SK-N-SH (cell line): Measurements from ENCODE around the gene SEC14L2. TPM values are rescaled to one million over a fixed set of nuclear protein-coding genes. Genes with fewer than 3 reads are reported as not detected.

Experiments
- CTCF ChIA-PET: fragments of 300-600, 350-600 bp; formaldehyde crosslinking; extraction: SDS; loops from one replicate; lab custom pipeline; 2021; lab: Yijun Ruan, JAX
- POLR2A ChIA-PET: fragments of 350-600 bp; sonication (Branson Sonifier 250); formaldehyde crosslinking; extraction: SDS; loops from one replicate; lab custom pipeline; 2020; ENCODE audit warnings: antibody characterized with exemption, inconsistent platforms; lab: Yijun Ruan, JAX
- DNase-seq: peaks from one replicate; pipeline ENCODE4 v3.0.0; 2012
- H2AFZ ChIP-seq: fragments of 200-600 bp; sonication (generic); 2 replicates; pipeline ENCODE4 v1.8.1; 2016; ENCODE audit warnings: antibody characterized with exemption, mild to moderate bottlenecking, low read depth
- H3F3A ChIP-seq: fragments of 200-600 bp; sonication (generic); replicated peaks from 2 replicates; pipeline ENCODE3; 2016; ENCODE audit warnings: antibody characterized with exemption, mild to moderate bottlenecking; ENCODE audit not compliant: insufficient read depth
- H3K27ac ChIP-seq, 2 experiments: fragments of 200-500 bp in 1 of 2; fragments of 200-600 bp in 1 of 2; sonication (Bioruptor generic) in 1 of 2; sonication (generic), shearing (Covaris generic) in 1 of 2; 2 replicates each; pipeline versions ENCODE4 v1.5.1 to v1.6.1; 2014 to 2016; ENCODE audit warnings: low read depth in 2 of 2, inconsistent platforms in 1 of 2, low read length in 1 of 2, mild to moderate bottlenecking in 1 of 2, mixed read lengths in 1 of 2
- H3K27me3 ChIP-seq: fragments of 200-600 bp; sonication (generic), shearing (Covaris generic); 2 replicates; pipeline ENCODE4 v1.6.1; 2016; ENCODE audit warnings: mixed run types; ENCODE audit not compliant: insufficient read depth
- H3K36me3 ChIP-seq, 2 experiments: fragments of 200-500 bp in 1 of 2; fragments of 200-600 bp in 1 of 2; sonication (Bioruptor generic) in 1 of 2; sonication (generic) in 1 of 2; replicated peaks in 1 of 2; 2 replicates each; pipeline versions ENCODE3 to v1.5.1; 2014 to 2016; ENCODE audit warnings: low read length in 1 of 2, mild to moderate bottlenecking in 1 of 2; ENCODE audit not compliant: insufficient read depth in 2 of 2, control insufficient read depth in 1 of 2
- H3K4me1 ChIP-seq, 2 experiments: fragments of 200-500 bp in 1 of 2; fragments of 200-600 bp in 1 of 2; sonication (Bioruptor generic) in 1 of 2; sonication (generic), shearing (Covaris generic) in 1 of 2; 2 replicates each; pipeline versions ENCODE4 v1.5.1 to v1.6.1; 2014 to 2016; ENCODE audit warnings: low read depth in 1 of 2, low read length in 1 of 2, mixed run types in 1 of 2; ENCODE audit not compliant: insufficient read depth in 2 of 2, control insufficient read depth in 1 of 2
- H3K4me2 ChIP-seq: fragments of 200-600 bp; sonication (generic), shearing (Covaris generic); 2 replicates; pipeline ENCODE4 v1.6.1; 2017; ENCODE audit warnings: mixed run types
- H3K4me3 ChIP-seq, 2 experiments: fragments of 200-500 bp in 1 of 2; fragments of 200-600 bp in 1 of 2; sonication (Bioruptor generic) in 1 of 2; sonication (generic), shearing (Covaris generic) in 1 of 2; 2 replicates each; pipeline versions ENCODE4 v1.5.1 to v1.8.1; 2014 to 2016; ENCODE audit warnings: low read depth in 2 of 2, inconsistent platforms in 1 of 2, low read length in 1 of 2, mild to moderate bottlenecking in 1 of 2, mixed read lengths in 1 of 2, moderate library complexity in 1 of 2
- H3K79me2 ChIP-seq: fragments of 200-600 bp; sonication (generic); 2 replicates; pipeline ENCODE4 v1.8.1; 2017; ENCODE audit warnings: mild to moderate bottlenecking; ENCODE audit not compliant: insufficient read depth
- H3K9ac ChIP-seq: fragments of 200-600 bp; sonication (generic); 2 replicates; pipeline ENCODE4 v1.6.1; 2017; ENCODE audit warnings: mixed run types
- H3K9me2 ChIP-seq: fragments of 200-600 bp; sonication (generic); 2 replicates; pipeline ENCODE4 v1.6.1; 2017; ENCODE audit warnings: mixed run types
- H3K9me3 ChIP-seq: fragments of 200-600 bp; sonication (generic); 2 replicates; pipeline ENCODE4 v1.6.1; 2017; ENCODE audit warnings: mixed run types, mild to moderate bottlenecking, moderate library complexity
- H4K20me1 ChIP-seq: fragments of 200-600 bp; sonication (generic); 2 replicates; pipeline ENCODE4 v1.6.1; 2017; ENCODE audit warnings: mild to moderate bottlenecking, mixed run types; ENCODE audit not compliant: insufficient read depth
- CHD2 ChIP-seq: fragments of 150-350 bp; IDR thresholded peaks from 2 replicates; pipeline ENCODE4 v1.6.1; 2018; ENCODE audit warnings: low read length; ENCODE audit not compliant: partially characterized antibody
- EZH2phosphoT487 ChIP-seq: fragments of 200-600 bp; sonication (generic); IDR thresholded peaks from 2 replicates; pipeline ENCODE4 v1.6.1; 2017; ENCODE audit warnings: low read depth, mixed run types, mild to moderate bottlenecking, antibody characterized with exemption, moderate library complexity, borderline replicate concordance
- FOSL2 ChIP-seq: IDR thresholded peaks from 2 replicates; pipeline ENCODE4 v1.4.0; 2012; ENCODE audit warnings: low read depth, mild to moderate bottlenecking, moderate library complexity, borderline replicate concordance
- GABPA ChIP-seq: IDR thresholded peaks from 2 replicates; pipeline ENCODE4 v1.4.0; 2012; ENCODE audit warnings: low read depth, mild to moderate bottlenecking
- MXI1 ChIP-seq: IDR thresholded peaks from 2 replicates; pipeline ENCODE4 v1.6.1; 2012; ENCODE audit warnings: mild to moderate bottlenecking, low read depth, low read length, improper control_type of control experiment
- POLR2AphosphoS5 ChIP-seq: IDR thresholded peaks from 2 replicates; pipeline ENCODE4 v1.6.1; 2012; ENCODE audit warnings: low read depth, low read length
- RAD21 ChIP-seq: IDR thresholded peaks from 2 replicates; pipeline ENCODE4 v1.6.1; 2012; ENCODE audit warnings: mild to moderate bottlenecking, low read length
- REST ChIP-seq: IDR thresholded peaks from 2 replicates; pipeline ENCODE4 v1.6.1; 2012; ENCODE audit warnings: mild to moderate bottlenecking, low read depth, low read length, moderate library complexity
- RFX5 ChIP-seq: IDR thresholded peaks from 2 replicates; pipeline ENCODE4 v1.6.1; 2012; ENCODE audit warnings: mild to moderate bottlenecking, improper control_type of control experiment, low read length
- RXRA ChIP-seq: IDR thresholded peaks from 2 replicates; pipeline ENCODE4 v1.4.0; 2012; ENCODE audit warnings: low read depth, mild to moderate bottlenecking, borderline replicate concordance
- SMC3 ChIP-seq: IDR thresholded peaks from 2 replicates; pipeline ENCODE4 v1.6.1; 2012; ENCODE audit warnings: low read depth, low read length, improper control_type of control experiment
- TAF1 ChIP-seq: IDR thresholded peaks from 2 replicates; pipeline ENCODE4 v1.6.1; 2012; ENCODE audit warnings: low read depth, mild to moderate bottlenecking, low read length, moderate library complexity, borderline replicate concordance
- TCF12 ChIP-seq: IDR thresholded peaks from 2 replicates; pipeline ENCODE4 v1.4.0; 2012
- TEAD4 ChIP-seq: IDR thresholded peaks from 2 replicates; pipeline ENCODE4 v1.4.0; 2012; ENCODE audit warnings: mild to moderate bottlenecking, borderline replicate concordance; ENCODE audit not compliant: insufficient read depth
- USF2 ChIP-seq: fragments of 150-350 bp; IDR thresholded peaks from 2 replicates; pipeline ENCODE4 v1.6.1; 2017; ENCODE audit warnings: antibody characterized with exemption, low read length, low read depth, borderline replicate concordance
- YY1 ChIP-seq: IDR thresholded peaks from 2 replicates; pipeline ENCODE4 v1.4.0; 2012; ENCODE audit warnings: low read depth, mild to moderate bottlenecking
- ZBTB33 ChIP-seq: IDR thresholded peaks from 2 replicates; pipeline ENCODE4 v1.4.0; 2012; ENCODE audit warnings: low read depth, borderline replicate concordance
- WGBS: methylation state at CpG from one replicate; pipeline ENCODE4 v1.1.6; 2017; ENCODE audit warnings: low lambda C conversion rate; 5-methylcytosine and 5-hydroxymethylcytosine counted together
- polyA plus RNA-seq, 3 experiments: library from polyadenylated mRNA; depleted of rRNA; stranded (reverse); fragments of >200 nt; gene quantifications; 2 replicates each; pipeline ENCODE4 v1.2.3, GENCODE V29; 2012

The SEC14L2 gene
- polyA plus RNA-seq, 1 of the 3 experiments (the other 2 are of a cell fraction) = 14.0 TPM

- Histone ChIP-seq H3K9ac (no peak overlapping the region), H3K4me3 (no peak overlapping the region), H4K20me1 (no peaks in the 10 kb centered on the region), H3K9me3 (no peaks in the 10 kb centered on the region), H3K36me3 (no peaks in the 10 kb centered on the region), H3K79me2 (no peaks in the 10 kb centered on the region), H3K27me3 (no peaks in the 10 kb centered on the region), H3F3A (peaks cover 16% of the 10 kb centered on the region), H3K27ac (no peak overlapping the region), H3K4me1 (peaks cover 12 to 22% of the 10 kb centered on the region in 2 experiments; a peak in 2 of 4 replicates), H2AFZ (no peak overlapping the region), H3K4me2 (no peak overlapping the region), H3K9me2 (no peaks in the 10 kb centered on the region)
- 83% methylated on average over 1 of the region's 1 CpG for WGBS
- DNase-seq = no peak
- CTCF ChIA-PET = interaction anchor here (0.7 to 1.5 kb wide), 4 partner anchors 17 to 320 kb away, joined by 3 to 4 read pairs (median 4); no protein-coding TSS in a partner anchor
- POLR2A ChIA-PET = no interaction called here
- no peak for TF ChIP-seq POLR2AphosphoS5
- TF ChIP-seq TAF1 = no peak
- no peak for TF ChIP-seq YY1
- TF ChIP-seq FOSL2 = no peak
- TF ChIP-seq MXI1 = no peak
- no peak for TF ChIP-seq SMC3
- TF ChIP-seq REST = no peak
Measured at GRCh38 chr22:30427871-30428270, 31.1 kb downstream of the SEC14L2 start.

GRCh38 chr22:30429887-30430286 lies 33.1 kb downstream of the SEC14L2 start:
- Histone ChIP-seq H3K4me1 (peaks cover 0 to 11% of the 10 kb centered on the region in 2 experiments; a peak in 2 of 4 replicates), H3K9me3 (no peaks in the 10 kb centered on the region), H3K4me2 (no peak overlapping the region), H3K79me2 (no peaks in the 10 kb centered on the region), H3K4me3 (no peak overlapping the region), H3K36me3 (no peaks in the 10 kb centered on the region), H3K27me3 (no peaks in the 10 kb centered on the region), H2AFZ (no peak overlapping the region), H3F3A (peaks cover 8% of the 10 kb centered on the region), H4K20me1 (no peaks in the 10 kb centered on the region), H3K9me2 (no peaks in the 10 kb centered on the region), H3K27ac (no peak overlapping the region), H3K9ac (no peak overlapping the region)
- CTCF ChIA-PET = interaction anchor here (2.0 kb wide), 2 partner anchors 14 to 39 kb away, joined by 6 to 7 read pairs; no protein-coding TSS in a partner anchor
- POLR2A ChIA-PET = no interaction called here
- 70% methylated on average over 4 of the region's 4 CpGs for WGBS
- DNase-seq = no peak
- TF ChIP-seq TCF12 (no peak), GABPA (no peak), POLR2AphosphoS5 (no peak), TEAD4 (no peak), EZH2phosphoT487 (no peak), MXI1 (no peak), FOSL2 (no peak), RAD21 (no peak), YY1 (no peak), RFX5 (no peak), USF2 (no peak), RXRA (no peak), ZBTB33 (no peak), CHD2 (no peak)
